GM21381 (cell line): ENCODE measurements around the gene CCL3.
"Not testable (repeated sequence)": the region's sequence is repeated elsewhere in the genome, so short reads cannot be mapped to it uniquely, and the experiment has no call there.

Experiments
- ATAC-seq: cut with Tn5 transposase; IDR thresholded peaks from one replicate; pipeline ENCODE4 v1.9.1; 2021; ENCODE audit warnings: mild to moderate bottlenecking, moderate library complexity; ENCODE audit not compliant: unreplicated experiment

Gene CCL3

GRCh38 chr17:36117505-36118382, 27.8 kb upstream of the CCL3 start:
- ATAC-seq: no peak

- ATAC-seq: not testable (repeated sequence)
Measured at GRCh38 chr17:36115649-36115977, 25.7 kb upstream of the CCL3 start.

DNA sequence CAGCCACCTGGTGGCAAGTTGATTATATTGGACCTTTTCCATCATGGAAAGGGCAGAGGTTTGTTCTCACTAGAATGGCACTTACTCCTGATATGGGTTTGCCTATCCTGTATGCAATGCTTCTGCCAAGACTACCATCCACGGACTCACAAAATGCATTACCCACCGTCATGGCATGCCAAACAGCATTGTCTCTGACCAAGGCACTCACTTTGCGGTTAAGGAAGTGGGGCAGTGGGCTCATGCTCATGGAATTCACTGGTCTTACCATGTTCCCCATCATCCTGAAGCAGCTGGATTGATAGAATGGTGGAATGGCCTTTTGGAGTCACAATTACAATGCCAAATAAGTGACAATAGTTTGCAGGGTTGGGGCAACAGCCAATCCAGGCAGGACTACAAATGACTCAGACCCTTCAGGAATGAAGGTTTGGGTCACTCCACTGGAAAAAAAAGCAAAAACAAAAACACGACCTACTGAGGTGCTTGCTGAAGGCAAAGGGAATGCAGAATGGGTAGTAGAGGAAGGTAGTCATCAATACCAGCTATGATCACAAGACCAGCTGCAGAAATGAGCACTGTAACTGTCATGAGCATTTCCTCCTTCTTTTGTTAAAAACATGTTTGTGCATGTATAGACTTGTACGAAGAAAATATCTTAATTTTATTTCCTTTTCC, 25.2 kb upstream of the CCL3 start:
- ATAC-seq: not testable (repeated sequence)

GRCh38 chr17:36113131-36113530, 23.2 kb upstream of the CCL3 start:
- ATAC-seq: not testable (repeated sequence)

DNA sequence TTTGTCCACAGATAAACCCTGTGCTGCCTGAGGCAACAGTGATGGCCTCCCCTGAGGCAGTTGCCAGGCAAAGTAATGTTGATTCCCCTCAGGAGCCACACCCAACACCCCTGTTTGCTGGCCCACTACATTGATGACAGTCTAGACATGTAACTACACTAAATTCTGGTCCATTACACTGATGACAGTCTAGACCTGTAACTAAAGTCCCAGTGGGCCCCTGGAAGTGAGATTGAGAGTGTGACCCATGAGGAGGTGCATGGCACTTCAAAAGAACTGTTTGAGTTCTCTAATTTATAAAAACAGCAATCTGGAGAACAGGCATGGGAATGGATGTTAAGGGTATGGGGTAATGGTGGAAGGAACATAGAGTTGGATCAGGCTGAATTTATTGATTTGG, 22.6 kb upstream of the CCL3 start:
- no peak for ATAC-seq

- no peak for ATAC-seq
Measured at GRCh38 chr17:36111068-36111490, 21.1 kb upstream of the CCL3 start.

GRCh38 chr17:36108265-36108664, 18.3 kb upstream of the CCL3 start:
- not testable (repeated sequence) for ATAC-seq

GRCh38 chr17:36107660-36108059, 17.7 kb upstream of the CCL3 start:
- ATAC-seq: no peak

- no peak for ATAC-seq
Measured at GRCh38 chr17:36106493-36106835, 16.5 kb upstream of the CCL3 start.

DNA sequence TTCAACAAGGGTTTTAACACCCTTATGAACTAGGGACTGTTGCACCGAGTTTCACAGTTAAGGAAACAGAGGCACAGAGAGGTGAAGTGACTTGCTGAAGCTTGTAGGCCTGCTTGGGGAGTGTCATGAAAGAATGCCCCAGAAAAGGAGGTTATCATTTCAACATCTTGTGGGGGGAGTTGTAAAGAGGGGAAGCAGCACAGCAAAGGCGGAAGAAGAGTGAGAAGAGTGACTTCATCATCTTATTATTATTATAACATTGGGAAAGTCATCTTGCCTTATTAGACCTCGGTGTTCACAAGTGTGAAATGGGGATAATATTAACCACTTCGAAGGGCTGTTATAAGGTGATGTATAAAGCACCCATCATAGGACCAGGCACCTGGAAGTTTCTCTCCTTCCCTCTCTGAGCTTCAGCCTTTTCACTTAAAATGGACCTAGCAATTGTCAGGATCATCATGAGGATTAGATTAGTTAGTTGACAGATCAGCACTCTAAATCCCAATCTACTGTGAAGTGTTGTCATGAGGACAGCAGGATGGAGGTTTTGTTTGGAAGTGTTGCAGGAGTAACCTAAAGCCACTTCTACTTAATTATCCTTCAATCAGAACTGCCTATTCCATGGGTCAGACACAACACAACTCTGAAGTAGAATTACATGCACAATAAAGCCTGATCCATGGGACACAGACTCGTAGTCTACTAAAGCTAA, 16.0 kb upstream of the CCL3 start:
- ATAC-seq: no peak

- no peak for ATAC-seq
Measured at GRCh38 chr17:36104701-36105181, 14.8 kb upstream of the CCL3 start.

DNA sequence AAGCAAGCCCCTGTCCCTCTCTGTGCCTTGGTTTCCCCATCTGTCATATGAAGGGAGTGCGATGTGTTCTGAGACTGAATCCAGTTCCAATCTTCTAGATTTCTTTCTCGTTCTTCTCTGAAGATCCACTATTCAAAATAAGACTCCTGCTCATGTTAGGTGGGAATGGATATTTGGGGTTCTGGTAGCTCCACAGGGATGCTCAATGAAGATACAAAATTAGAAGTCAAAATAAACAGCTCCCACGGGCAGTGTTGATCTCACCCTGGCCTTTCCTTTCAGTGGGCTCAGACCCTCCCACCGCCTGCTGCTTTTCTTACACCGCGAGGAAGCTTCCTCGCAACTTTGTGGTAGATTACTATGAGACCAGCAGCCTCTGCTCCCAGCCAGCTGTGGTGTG, 14.3 kb upstream of the CCL3 start:
- not testable (repeated sequence) for ATAC-seq

DNA sequence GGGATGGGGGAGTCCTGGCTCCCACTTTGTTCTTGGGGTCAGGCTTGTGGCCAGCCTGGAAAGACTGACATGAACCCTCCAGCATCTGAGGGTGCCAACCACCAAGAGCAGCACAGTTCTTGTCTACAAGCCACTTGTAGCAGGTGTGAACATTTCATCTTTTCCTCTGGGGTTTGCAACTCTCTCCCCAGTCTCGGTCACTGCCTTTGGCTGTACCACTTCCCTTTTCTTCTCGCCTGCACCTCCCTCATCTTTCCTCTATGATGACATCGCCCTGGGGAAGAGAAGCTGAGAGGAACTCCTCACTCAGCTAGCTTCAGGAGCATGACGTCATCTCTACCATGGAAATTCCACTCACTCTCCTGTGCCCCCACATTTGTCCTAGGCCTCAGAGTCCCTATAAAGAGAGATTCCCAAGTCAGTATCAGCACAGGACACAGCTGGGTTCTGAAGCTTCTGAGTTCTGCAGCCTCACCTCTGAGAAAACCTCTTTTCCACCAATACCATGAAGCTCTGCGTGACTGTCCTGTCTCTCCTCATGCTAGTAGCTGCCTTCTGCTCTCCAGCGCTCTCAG, 13.5 kb upstream of the CCL3 start, which contains the start of gene CCL4:
CCL4 (plus strand) TSS at position 427 of the 575 bp plus-strand sequence; CDS start at position 506, 79 bp downstream.
- peak; percentile 71 for ATAC-seq

GRCh38 chr17:36099004-36099403, 9.1 kb upstream of the CCL3 start:
- ATAC-seq: not testable (repeated sequence)

- no peak for ATAC-seq
Measured at GRCh38 chr17:36095992-36096391, 6.0 kb upstream of the CCL3 start.

- ATAC-seq: no peak
Measured at GRCh38 chr17:36094746-36095145, 4.8 kb upstream of the CCL3 start.

DNA sequence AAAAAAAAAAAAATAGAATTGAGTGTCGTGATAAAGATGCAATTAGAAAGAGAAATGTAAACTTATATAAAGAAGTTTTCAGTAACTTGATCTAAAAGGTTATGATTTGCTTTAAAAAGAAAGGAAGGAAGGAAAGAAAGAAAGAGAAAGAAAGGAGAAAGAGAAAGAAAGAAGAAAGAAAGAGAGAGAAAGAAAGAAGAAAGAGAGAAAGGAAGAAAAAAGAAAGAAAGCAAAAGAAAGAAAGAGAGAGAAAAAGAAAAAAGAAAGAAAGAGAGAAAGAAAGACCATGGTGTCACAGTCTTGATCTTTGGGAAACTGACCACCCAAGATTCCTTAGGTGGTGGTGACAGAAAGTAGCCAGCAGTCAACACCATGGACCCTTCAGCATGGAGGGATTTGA, 4.3 kb upstream of the CCL3 start:
- ATAC-seq: no peak

DNA sequence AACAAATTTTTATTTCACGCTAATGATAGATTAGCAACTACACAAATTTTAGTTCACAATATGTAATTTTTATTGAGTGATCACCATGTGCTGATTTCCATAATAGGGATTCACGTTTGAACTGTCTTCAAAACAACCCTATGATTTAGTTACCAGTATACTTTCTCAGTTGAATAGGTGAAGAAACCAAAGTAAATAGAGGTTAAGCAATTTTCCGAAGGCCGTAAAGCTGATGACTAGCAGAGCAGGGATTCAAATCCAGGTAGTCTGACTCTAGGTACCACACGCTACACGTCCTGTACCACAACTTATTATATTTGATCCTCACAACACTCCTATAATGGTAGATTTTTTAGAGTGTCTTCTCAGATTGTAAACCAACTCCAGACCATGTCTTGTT, 2.8 kb upstream of the CCL3 start:
- not testable (repeated sequence) for ATAC-seq

DNA sequence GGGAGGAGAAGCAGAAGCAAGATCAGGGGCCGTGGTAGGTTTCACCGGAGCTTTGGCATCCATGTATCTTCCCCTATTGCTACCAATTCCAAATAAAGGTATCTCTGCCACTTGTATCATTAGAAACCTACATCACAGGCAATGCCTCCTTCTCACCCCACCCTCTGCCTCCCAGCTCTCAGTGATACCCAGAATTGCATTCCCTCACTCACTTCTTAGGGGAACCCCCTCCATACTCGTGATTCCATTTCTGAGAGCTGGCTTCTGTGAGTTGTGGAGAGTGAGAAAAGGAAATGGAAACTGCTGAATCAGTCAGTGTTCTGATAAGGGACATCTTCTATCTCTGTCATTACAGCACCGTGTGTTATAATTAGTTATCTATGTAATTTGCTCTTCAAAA, 2.3 kb upstream of the CCL3 start:
- peak; percentile 26 for ATAC-seq

- no peak for ATAC-seq
Measured at GRCh38 chr17:36089339-36089865, 541 bp downstream of the CCL3 start.
